HG03039 (cell line): ENCODE results near the gene FAM237B.

Experiments used
- ATAC-seq: cut with Tn5 transposase; IDR thresholded peaks from one replicate; pipeline ENCODE4 v1.9.1; 2021; ENCODE audit warnings: mild to moderate bottlenecking, moderate library complexity; ENCODE audit not compliant: unreplicated experiment

The FAM237B gene

DNA sequence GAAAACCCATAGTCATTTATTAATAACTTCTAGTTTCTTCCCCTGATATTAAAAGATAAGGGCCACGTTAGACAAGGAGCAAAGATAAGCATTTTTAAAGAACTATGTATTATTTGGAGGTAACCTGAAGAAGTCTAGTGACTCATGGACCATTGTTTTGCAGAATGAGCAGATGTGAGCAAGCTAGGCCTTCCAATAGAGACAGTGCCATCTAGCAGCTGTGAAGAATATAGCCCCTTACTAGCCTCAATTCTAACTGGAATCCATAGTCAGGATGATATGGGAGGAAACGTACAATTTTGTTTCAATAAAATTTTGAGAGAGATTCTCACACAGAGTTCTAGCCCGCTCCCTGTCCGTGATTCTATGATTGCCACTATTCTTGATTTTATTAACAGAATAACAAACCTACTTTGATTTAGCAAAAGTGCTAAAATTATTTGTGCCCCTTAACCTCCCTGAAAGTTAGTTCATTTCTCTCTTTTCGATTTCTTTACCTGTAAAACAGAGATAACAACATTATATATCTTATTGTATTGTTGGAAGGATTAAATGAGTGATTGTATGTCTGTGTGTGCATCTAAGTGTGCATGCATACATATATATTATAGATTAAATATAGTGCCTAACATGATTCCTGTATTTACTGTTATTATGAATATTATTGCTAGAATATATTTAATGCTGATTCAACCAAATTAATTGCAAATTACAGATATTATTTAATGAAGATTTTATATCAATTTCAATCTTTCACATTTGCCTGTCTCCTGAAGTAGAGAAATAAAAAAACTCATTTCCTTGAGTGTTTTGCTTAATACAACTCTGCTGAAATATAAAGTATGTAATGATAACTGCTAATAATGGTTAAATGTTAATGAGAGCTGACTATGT is 22.7 kb downstream of the FAM237B start:
- ATAC-seq, result no peak

DNA sequence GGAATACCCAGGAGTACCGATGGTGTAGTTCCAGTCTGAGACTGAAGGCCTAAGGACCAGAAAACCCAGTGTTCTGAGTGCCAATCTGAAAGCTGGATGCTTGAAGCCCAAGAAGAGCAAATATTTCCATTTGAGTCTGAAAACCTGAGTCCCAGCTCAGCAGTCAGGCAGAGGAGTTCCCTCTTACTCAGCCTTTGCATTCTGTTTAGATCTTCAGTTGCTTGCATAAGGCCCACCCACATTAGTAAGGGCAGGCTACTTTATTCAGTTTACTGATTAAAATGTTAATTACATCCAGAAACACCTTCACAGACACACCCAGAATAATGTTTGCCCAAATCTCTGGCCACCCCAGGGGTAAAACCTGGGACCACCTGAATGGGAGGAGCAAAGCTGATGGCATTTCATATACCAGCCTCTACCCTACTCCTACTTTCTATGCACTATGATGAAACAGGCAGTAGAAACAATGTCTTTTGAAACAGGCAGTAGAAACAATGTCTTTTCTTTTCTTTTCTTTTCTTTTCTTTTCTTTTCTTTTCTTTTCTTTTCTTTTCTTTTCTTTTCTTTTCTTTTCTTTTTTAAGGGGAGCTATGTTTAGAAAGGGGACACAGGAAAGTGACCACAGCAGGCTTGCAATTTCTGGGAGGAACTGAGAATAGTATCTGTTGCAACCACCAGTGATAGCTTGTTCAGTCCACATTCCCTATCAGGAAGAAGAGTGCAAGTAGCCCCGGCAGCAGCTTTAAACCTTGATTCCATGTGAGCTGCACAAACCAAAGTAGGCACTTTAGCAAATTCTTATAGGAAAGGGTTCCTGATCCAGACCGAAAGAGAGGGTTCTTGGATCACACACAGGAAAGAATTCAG is 30.6 kb downstream of the FAM237B start:
- no peak for ATAC-seq

DNA sequence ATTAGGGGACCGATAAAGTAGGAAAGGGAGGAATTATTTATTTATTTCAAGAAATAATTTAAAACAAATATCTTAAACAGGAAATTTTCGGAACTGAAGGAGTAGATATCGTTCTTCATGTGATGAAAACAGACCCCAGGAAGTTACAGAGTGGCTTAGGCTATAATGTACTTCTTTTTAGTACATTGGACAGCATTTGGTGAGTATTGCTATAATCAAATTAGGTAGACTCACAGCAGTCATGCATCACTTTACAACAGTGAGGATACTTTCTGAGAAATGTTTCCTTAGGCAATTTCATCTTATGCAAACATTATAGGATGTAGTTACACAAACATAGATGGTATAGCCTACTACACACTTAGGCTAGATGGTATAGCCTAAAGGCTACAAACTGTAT is 33.0 kb downstream of the FAM237B start:
- ATAC-seq, result no peak

DNA sequence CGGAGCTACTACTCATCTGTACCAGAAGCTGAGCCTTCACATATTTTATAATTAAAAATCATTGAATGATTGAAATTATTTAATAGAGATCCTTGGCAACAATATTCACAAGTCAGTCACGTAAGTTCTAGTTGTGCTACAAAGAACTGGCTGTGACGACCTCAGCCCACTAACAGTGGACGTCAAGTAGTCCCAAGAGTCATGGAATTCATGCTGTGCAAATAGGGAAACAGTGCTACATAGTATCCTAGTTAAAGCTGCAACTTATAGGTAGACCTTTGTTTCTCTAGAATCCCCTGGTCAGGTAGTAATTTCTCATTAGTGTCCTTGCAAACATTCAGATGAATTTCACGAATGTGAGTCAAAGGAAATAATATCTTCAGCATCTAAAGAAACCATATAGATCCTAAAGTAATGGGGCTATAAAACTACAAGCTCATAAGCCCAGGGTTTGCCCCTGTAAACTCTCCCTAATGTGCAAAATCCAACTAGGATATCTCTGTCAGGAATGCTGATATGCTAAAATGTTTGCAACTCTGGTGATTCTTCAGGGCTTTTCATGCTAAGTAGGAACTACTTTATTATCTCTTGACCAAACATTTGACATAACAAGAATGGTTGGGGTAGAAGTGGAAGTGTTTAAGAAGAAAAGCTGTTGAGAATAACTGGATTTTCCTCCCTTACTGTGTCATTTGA is 44.9 kb downstream of the FAM237B start:
- no peak for ATAC-seq

DNA sequence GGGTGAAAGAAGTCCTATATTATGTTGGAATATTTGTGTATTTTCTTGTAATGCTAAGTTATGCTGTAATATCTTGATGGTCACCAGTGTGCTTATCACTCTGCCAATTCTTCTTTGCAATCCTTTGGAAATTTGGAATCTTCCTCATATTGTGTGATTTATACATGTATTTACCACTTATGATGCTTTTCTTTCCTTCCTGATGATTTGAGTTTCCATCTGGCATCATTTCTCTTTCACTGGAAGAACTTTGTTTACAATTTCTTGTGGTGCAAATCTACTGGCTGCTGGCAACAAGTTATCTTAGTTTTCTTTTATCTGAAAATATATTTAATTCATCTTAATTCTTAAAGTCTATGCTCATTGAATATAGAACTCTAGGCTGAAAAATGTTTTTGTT is 46.9 kb downstream of the FAM237B start:
- ATAC-seq, result no peak

DNA sequence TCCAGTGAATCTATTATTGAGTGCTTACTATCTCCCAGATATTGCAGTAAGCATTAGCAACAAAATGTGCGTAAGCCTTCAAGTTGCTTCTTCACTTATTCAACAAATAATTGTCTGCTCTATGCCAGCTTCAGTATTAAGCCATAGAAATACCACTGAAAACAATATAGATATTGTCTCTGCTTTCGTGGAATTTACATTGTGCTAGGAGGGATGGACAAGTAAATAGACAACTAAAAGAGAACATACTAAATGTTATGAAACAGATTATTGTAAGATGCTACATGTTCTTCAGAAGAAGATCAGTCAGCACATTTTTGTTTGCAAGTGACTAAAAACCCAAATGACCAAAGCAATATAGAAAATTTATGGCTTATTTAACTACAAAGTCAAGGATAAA is 48.9 kb downstream of the FAM237B start:
- no peak for ATAC-seq

DNA sequence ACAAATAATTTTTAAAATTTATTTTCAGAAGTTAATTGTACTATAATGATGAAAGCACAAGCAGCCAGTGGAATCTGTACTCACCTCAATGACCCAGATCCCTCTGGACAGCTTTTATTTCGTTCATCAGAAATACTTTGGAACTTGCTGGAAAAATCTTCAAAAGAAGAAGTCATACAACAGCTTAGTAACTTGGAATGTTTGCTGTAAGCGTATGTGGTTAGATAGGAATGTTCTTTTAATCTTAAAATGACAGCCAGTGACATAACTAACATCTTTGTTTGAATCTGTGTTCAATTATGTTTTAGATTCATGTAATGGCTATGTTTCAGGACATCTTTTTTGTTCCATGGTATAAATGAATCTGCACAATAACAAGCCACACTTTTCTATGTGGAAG is 49.4 kb downstream of the FAM237B start:
- no peak for ATAC-seq

DNA sequence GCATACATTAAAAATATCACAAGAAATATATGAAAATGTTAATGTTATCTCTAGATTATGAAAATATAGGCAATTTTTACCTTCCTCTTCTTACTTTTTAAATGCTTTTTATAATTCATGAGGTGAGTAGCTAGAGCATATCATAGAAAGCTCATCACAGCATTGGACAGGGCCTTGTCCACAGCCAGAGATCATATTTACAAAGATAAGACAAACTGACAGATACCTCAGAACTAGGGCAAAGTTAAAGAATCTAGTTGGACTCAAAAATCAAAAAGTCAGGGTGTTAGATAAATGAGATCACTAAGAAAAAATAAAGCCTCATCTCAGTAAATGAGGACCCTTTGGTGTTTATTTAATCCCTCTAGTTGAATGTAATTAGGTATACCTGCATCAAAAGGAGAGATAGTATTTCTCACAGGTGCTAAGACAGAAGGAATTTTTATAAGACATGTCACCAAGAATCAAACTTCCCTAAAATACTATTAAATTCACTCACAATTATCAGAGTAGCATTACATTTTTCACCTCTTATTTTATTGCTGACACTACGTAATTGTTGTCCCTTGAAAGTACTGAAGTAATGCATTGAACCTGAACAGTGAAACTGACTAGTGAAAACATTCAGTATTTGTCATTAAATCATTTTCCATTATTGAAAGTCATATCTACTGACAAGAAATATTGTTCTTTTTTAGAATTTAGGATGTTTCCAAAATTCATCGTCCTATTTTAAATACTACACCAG is 50.5 kb downstream of the FAM237B start:
- no peak for ATAC-seq

DNA sequence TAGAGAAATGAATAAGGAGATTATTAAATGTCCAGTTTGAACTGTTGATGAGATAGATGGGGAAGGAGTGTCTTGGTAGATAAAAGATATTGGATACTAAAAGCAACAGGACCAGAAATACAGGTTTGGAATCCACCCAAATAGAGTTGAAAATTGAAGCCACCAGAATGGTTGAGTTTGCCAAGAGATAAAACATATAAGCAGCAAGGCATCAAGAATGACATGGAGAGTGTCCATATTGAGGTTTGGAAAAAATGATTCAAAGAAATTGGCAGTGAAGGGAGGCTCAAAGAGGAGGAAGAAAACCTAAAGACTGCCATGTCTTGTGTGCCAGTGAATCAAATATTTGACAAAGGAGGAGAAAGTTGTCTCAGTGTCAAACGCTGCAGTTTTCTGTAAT is 51.9 kb downstream of the FAM237B start:
- ATAC-seq, result no peak

DNA sequence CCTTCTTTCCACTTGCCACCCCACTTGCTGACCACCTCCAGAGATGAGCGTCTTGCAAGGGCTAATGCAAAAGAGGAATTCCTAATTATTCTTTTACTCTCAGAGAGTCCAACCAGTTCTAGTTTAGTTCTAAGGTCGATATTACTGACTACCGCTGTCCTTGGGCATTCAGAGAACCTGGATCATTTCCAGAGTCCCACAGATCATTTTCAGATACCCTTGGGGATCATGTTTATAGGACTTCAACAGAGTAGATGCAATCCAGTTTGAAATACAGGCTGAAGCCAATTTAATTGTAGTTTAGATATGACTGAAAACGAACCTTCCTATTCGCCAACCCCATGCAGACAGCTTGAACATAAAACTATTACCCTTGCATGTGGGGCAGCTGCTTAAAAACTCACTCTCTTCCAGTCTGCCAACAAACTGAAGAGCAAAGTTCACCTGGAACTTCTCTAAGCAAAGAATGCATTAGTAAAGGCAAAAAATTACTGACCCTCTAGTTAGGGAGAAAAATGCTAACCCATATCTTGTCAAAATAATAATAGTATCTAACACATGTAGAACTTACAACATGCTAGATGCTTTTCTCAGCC is 53.7 kb downstream of the FAM237B start:
- no peak for ATAC-seq

DNA sequence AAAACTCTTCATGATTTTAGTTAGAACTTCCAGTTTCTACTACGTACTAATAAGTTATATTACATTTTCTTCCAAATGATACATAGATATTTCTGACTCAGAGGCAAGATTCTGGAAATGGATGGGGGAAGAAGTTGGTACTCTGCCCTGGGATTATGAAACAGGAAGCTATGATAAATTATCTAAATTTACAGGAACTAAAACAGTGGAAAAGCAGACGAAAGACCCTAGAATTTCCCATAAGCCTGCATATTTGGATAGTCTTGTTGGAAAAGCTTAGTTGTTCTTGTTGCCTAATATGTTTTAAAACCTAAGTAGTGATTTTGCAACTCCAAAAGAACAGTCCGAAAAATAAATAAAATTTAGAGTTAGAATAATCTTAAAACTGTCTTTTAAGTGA is 54.3 kb downstream of the FAM237B start:
- no peak for ATAC-seq
